NCI-H524 (cell line): Measurements from ENCODE around the gene WBP2.

Experiments
- DNase-seq, 2 experiments: peaks; one replicate each; lab custom pipeline; 2025; lab: John Stamatoyannopoulos, UW

Gene WBP2

DNA sequence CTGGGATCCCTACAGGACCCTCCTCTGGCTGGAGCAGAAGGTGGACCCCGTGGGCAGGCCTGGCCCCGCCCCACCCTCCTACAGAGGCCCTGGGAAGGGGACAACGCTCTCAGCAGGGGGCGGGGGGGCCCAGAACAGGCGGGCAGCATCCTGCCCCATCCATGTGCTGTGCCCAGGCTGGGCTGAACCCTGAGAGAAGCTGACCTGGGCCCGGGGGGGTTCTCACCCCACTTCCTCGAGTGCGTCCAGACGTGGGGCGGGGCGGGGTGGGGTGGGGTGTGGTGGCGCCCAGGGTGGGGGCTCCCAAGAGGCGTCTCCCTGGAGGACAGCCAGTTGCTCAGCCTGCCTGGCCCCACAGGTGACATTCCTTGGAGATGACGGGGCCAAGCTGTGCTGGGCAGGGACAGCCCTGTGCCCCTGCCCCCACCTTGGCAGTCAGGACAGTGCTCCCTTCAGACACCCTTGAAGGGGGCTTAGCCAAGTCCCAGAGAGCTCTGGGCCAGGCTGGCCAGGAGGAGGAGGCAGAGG is 10.5 kb downstream of the WBP2 start:
- no peak for DNase-seq

DNA sequence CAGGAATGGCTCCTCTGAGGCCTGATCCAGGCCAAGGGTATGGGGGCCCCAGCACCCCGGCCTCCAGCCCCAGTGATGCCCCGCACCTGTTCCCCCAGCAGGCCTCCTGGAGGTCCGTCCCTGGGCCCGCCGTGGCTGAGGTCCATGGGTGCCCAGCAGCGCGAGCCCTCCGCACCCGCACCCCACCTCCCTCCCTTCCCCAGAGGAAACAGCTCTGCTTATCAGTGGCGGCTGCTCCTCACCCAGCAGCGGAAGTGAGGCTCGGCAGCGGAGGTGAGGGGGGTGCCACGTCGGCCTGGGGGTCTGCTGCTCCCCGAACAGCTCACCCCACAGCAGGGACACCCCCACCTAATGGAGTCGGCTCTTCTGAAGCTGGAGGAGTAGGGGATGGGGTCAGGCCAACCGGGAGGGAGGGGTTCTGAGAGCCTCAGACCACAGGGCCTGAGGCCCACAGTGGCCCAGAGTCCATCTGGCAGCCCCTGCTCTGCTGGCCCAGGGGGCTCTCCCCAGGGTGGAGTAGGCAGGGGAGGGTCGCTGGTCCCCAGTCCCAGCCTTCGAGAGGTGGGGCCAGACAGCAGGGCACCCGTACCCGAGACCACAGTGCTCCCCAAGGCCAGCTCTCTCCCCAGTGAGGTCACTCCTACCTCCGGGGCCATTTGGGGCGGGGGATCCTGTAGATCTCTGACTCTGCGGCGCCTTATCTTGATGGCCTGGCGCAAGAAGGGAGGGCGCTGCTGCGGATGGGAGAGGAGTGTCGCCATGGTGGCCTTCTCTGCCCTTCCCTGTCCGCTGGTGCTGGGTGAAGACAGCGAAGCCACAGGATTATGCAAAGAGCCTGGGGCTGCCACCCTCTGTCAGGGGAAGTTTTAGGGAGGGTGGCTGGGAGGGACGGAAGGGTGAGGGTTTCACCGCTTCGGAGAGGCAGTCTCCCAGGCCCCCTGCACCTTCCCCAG is 11.3 kb downstream of the WBP2 start, which contains the start of gene UNC13D:
UNC13D (minus strand) TSS at position 828 of the 953 bp plus-strand sequence; CDS start at position 761, 67 bp downstream.
- no peak for DNase-seq

DNA sequence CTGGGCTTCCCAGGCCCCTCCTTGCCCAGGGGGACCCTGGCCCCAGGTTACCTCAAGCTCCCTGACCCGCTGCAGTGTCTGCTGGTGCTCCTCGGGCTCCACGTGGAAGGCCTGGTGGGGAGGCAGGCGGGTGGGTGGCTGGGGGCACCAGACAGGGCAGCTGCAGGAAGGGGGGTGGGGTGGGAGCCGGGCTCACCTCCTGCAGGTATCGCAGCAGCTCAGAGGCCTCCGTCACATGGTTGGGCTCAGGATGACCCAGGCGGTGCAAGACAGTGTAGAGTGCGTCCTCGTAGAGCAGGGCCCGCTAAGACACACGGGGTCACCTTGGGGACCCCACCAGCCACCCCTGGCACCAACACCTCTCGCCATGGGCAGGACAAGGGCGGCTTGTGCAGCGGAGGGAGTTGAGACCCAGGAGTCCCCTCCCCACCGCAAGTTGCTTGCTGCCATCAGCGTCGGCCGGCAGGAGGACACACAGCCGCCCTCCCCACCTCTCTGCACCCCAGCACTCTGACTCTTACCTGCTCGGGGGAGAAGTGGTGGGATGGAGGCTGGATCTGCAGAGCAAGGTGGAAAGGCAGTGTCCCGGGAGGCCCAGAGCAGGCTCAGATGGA is 12.1 kb downstream of the WBP2 start:
- no peak for DNase-seq

DNA sequence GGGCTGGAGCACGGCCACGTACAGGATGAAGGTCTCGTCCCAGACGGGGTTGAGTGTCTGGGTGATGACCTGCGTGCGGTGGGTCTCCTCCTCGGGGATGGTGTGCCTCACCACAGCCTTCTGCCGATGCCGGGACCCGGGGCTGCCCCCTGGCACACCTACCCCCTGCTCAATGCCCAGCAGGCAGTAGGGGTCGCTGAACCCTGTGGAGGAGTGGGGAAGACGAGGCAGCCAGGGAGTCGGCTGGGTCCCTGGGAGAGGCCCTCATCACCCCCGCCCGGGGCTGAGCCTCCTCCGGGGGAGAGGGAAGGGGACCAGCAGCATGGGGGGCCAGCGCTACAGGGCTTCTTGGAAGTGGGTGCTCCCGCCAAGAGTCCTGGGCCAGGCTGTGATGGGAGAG is 12.7 kb downstream of the WBP2 start:
- no peak for DNase-seq

DNA sequence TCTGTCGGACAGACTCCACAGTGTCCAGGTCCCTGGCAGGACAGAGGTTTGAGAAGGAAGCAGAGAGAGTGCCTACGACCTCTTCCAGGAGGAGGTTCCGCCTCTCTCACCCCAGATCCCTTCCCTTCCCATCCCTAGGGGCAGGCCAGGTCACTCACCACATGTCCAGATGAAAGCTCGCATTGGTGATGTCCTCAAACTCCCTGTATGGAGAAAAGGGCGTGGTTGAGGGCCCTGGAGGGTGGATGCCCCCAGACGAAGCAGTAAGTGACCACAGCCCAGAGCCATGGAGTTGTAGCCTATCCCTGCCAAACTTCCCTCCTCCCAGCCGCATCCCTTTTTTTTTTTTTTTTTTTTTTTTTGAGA is 14.4 kb downstream of the WBP2 start:
- no peak for DNase-seq

DNA sequence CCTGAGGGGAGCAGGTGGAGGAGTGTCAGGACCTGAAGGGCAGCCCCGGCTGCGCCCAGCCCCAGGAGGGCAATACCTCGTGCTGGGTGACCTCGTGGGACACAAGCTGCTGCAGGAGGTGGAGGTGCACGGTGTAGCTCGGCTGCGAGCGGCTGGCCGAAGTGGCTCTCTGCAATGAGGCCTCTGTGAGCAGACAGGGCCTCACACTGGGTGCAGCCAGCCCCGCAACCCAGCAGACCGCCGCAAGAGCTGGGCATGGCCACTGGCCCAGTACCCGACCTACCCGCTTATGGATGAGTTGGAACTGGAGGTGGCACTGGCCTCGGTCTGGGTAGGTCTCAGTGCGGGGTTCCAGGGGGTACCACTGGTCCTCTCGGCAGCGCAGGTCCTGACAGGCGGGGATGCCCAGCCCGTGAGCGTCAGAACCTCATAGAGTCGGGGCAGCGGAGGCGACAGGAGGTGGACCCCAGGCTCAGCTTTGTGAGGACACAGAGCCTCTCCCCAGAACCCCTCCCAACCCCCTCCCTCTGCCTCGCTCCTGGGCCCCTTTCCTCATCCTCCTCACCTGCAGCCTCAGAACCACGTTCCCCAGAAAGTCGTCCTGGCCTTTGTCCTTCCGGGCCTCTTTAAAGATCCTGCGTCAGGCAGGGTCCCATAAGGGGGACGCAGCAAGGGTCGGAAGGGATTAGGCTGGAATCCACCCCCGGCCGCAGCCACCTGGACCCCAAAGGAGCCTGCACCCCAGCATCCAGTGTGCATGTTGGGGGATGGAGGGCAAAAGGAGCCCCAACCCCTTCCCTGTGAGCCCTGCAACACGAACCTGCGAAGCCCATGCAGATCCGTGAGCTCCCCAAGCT is 15.0 kb downstream of the WBP2 start:
- no peak for DNase-seq

DNA sequence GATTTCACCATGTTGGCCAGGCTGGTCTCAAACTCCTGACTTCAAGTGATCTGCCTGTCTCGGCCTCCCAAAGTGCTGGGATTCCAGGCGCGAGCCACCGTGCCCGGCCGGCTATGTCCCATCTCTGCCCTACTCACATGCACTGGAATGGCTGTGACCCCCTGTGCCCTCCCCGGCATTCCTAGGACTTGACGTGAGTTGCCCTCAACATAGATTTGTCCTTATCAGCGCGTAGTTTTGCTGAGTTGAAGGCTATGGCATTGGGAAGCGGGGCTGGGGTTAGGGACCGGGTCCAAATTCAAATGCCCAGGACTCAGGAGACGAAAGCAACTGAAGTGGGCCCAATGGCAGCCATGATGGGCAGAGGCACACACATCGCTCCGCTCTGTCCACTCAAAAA is 16.7 kb downstream of the WBP2 start:
- no peak for DNase-seq

DNA sequence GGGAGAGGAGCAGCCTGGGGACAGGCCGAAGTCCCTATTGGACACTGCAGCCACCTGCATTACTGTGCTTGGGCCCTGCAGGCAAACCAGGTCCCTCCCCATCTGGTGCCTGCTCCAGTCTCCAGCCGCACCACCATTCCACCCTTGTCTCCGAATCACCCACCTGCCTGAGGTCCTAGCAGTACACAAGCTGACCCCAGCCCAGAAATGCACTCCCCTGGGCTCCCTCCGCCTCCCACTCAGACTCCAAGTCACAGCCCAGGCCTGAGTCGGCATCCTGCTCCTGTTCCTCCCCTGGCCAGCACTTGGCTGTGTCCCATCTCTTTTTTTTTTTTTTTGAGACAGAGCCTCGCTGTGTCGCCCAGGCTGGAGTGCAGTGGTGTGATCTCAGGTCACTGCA is 17.2 kb downstream of the WBP2 start:
- DNase-seq: no peak

DNA sequence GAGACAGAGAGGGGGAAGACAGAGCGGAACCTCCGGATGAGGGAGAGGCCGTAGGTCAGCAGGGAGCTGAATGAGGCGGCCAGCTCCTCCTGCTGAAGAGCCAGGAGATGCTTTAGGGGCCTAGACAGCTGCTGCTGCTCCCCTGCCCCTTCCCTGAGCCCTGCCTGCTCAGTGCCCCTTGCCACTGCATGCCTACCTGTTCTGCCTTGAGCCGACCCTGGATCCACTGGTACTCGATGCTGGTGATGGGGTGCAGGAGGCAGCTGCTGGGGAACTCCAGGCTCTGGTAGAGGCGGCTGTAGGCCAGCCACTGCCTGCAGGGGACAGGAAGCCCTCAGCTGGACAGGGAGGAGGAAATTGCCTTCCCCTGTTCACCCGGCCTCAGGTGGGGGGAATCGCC is 18.5 kb downstream of the WBP2 start:
- no peak for DNase-seq

DNA sequence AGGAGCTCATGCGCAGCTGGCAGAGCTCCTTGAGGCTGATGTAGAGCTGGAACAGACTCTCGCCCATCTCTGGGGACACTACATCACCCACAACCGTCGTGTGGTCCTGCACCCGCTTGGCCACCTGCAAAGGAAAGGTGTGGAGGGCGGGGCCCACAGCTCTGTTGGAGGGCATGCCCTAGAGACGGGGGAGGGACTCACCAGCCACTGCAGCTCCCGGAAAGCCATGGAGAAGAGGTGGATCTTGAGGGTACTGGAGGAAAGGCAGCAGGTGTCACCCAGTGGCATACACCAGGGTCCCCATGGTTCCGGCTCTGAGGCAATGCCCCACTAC is 19.5 kb downstream of the WBP2 start:
- DNase-seq: no peak

DNA sequence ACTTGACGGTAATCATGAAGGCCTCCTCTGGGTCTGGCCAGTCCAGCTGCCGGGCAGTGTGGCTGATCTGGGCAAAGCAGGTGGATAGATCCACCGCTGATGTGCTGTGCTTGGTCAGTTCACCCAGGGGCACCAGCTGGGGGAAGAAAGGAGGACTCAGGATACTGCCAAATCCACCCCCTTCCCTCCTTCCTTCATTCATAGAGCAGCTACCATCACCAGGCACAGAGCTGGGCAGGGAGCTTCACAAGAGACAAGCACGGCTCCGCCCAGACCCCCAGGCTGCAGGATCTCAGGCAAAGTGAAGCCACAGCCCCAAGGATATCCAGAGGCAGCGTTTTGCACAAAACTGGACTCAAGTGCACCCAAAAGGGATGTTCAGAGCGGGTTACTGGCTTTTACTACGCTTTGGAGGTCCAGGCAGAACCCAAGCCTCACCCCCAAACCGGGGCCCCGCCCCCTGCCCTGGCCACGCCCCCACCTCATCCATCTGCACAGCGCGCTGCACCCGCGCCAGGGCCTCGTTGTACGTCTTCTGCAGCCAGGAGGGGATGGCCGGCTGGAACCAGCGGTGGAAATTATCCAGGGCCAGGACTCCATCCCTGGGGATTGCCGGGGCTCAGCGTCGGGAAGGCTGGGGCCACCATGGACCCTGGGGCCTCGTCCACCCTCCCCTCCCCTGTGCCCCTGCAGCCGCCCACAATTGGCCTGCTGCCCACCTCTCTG is 20.0 kb downstream of the WBP2 start:
- peak in 1 of 2 experiments; percentile 72 for DNase-seq

DNA sequence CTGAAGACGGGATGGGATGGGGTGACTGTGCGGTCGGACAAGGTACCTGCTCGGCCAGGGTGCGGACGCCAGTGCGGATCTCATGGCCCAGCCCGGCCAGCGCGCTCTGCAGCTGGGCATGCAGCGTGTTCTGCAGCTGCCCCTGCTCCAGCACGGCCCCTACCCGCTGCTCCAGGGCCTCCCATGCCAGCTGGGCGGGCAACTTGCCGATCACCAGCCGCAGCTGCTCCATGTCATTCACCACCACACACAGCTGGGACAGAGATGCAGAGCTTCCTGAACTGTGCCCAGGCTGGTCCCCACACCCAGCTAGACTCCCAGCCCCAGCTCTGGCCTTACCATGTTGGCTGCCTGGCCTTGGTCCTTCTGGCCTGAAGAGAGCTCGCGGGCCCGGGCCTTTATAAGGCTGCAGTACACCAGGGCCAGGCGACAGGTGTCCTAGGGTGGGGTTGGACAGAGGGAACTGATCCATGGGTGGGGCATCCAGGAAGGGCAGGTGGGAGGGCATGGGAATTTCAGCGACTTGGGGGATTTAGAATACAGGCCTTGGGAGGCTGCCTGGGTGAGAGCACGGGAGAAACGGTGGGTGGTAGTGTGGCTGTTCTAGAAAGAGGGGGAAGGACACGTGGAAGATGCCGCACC is 20.7 kb downstream of the WBP2 start:
- peak in 1 of 2 experiments; percentile 34 for DNase-seq

DNA sequence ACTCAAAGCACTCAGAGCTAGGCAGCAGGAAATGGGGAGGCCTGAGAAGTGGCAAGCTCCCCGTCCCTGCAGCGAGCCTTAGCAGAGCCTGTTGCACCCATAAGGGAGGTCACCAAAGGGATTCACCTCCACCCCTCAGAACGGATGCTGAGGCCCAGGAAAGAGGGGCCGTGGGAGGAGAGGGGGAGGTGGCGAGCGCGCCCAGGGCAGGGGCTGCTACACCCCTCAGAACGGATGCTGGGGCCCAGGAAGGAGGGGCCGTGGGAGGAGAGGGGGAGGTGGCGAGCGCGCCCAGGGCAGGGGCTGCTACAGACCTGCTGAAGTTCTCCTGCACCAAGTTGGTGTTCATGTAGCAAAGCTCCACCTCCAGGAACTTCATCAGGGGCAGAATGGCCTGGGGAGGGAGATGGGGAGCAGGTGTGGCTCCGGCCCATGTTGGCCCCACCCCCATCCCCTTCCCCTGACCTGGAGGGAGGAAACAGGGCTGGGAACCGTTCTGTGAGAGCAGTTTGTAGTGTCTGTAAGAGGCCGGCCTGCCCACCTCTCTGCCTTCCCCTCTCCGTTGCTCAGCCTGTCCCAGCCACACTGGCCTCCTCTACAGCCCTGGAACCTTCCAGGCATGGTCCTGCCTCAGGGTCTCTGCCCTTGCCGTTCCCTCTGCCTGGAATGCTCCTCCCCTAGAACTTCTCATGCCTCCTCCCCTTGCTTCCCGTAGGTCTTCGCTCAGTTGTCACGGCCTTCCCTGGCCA is 22.3 kb downstream of the WBP2 start:
- no peak for DNase-seq

DNA sequence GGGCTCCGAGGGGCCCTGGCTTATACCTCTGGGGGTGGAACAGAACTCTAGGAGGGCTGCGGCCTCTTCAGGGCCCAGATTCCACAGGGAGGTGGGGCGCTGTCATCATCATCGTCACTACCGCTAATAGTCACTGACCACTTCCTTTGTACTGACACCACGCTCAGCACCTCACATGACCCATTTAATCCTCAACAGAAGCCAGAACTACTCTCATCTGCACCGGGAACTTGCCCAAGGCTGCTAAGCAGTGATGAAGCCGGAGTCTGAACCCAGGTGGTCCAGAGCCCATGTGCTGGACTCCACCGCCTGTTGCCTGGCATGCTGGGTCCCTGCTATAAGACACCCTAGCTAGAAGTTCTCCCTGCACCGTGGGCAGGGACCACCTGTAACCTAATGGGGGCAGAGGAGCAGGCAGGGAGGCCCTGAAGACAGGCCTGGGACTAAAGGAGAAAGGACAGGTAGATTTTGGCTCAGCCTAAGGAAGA is 22.9 kb downstream of the WBP2 start:
- DNase-seq: no peak

DNA sequence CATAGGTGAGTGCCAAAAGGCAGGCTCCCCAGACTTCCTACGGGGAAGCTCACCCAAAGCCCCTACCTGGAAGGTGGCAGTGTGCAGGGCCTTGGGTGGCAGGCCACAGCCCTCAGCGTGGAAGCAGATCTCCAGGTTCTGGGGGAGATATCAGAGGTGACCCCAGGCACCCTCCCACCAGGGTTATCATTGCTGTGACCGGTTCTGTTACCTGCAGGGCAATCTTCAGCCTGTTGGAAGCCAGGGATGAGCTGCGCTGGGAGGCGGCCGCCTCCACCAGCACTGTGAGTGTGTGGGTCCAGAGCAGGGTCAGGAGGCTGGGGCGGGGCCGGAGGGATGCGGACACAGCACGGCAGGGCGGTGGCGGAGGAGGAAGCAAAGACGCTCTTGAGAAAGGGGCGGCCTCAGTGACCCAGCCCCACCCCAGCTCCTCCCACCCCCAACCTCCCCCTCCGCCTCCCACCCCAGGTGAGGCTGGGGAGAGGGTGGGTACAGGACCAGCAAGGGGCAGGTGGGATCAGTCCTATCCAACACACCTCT is 24.0 kb downstream of the WBP2 start:
- no peak for DNase-seq

DNA sequence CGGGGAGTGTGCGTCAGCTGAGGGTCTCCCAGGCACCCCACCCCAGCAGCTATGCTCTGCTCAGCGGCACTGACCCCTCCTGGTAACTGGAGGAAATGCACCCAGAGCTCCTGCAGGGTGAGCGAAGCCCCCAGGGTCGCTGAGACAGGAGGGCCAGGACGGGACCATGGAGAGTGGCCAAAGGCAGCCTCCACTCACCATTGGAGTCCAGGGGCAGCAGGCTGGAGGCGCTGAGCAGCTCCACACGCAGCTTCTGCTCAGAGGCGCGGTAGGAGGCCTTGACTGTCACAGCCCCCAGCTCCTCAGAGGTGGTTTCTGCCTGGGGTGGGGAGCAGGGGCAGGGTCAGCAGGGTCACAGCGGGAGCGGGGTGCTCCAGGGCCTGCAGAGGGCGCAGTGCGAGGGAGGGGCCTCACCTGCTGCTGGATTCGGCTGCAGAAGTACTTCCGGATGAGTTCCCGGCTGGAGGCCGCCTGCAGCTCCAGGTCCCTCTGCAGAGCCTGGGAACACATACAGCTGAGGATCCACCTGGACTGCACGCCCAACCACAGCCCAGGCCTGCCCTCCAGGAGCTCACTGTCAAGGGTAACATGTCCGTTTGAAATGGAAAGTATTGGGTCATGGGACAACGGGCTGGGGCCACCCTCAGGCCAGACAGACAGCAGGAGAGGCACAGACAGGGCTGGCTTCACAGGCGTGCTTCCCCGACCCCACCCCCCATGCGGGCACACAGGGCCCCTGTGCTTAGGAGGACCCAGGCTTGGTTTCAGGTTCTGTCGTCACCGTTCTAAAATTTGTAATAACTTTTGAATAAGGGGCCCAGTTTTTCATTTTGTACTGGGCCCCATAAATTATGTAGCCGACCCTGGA is 24.7 kb downstream of the WBP2 start:
- peak in 1 of 2 experiments; percentile 42 for DNase-seq

DNA sequence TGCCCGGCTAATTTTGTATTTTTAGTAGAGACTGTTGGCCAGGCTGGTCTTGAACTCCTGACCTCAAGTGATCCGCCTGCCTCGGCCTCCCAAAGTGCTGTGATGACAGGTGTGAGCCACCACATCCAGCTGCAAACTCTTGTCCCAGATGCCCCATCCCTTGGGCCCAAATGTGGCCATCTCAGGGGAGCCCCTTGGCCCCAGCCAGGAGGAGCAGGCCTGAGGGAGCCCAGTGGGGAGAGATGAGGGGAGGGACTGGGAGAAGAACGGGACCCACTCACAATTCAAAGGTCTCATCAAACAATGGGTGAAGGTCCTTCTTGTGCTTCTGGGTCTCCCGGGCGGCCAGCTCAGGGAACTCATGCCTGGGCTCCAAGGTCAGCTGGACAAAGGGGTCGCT is 25.4 kb downstream of the WBP2 start:
- DNase-seq: no peak

DNA sequence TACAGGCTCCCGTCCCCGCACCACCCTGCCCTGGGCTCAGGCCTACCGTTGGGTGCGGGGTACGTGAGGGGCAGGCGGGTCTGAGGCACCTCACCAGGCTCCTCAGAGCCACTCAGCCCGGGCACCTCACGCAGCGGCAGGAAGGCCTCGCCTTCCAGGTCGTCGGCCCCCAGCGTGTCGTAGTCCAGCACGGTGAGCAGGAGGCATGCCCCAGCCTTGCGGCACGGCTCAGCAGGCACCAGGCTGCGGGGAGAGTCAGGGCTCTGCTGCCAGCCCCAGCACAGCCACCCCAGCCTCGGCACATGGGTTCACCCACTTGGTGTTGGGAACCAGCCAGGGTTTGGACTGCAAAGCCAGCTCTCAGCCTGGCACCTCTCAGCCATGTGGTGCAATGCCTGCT is 26.4 kb downstream of the WBP2 start:
- DNase-seq: no peak

DNA sequence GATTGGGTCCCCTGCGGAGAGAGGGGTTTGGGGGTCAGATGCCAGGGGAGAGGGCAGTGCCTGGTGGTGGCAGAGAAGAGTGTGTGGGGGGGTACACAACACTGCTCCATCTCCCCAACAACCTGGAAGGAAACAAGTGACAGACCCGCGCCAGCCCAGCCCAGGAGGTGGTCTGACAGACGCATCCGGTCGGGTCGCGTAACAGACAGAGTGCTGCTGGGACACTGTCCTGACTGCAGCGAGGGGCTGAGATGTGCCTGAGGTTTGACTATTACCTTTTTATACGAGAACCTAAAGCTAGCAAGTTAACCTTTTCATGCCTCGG is 27.1 kb downstream of the WBP2 start:
- no peak for DNase-seq
